GM12878 (cell line): ENCODE data around the gene ANTKMT. TPM values are rescaled to one million over a fixed set of nuclear protein-coding genes. Genes with fewer than 3 reads are reported as not detected.

Source experiments
- ATAC-seq: fragments of 200-7000 bp; cut with Tn5 transposase; 3 replicates; pipeline ENCODE4 v1.9.1; 2020; ENCODE audit warnings: mild to moderate bottlenecking, moderate library complexity
- BruUV-seq: library from RNA; stranded (reverse); fragments of 400-500 nt; replicated peaks from 2 replicates; lab custom pipeline; 2021; lab: Mats Ljungman, UMichigan
- CTCF ChIA-PET: fragments of 300-600 bp; sonication (Branson Sonifier 250); formaldehyde crosslinking; extraction: SDS; loops from one replicate; lab custom pipeline; 2021; ENCODE audit warnings: inconsistent platforms; lab: Yijun Ruan, JAX
- POLR2A ChIA-PET: fragments of 350-600 bp; formaldehyde crosslinking; extraction: SDS; loops from one replicate; lab custom pipeline; 2021; ENCODE audit warnings: inconsistent platforms; lab: Charles Lee
- RAD21 ChIA-PET: fragments of 300-600 bp; sonication (Branson Sonifier 250); formaldehyde crosslinking; loops from one replicate; lab custom pipeline; 2023; ENCODE audit warnings: antibody characterized with exemption; ENCODE audit not compliant: unreplicated experiment; lab: Charles Lee
- SMC1A ChIA-PET: fragments of 300-600 bp; sonication (Branson Sonifier 250); formaldehyde crosslinking; loops from one replicate; lab custom pipeline; 2023; ENCODE audit not compliant: unreplicated experiment, uncharacterized antibody; lab: Charles Lee
- DNase-seq: peaks from one replicate; pipeline ENCODE4 v3.0.0-alpha.2; 2011; ENCODE audit warnings: low read depth, low spot score
- FAIRE-seq: peaks from 3 replicates; lab custom pipeline; 2011; peaks lifted over from hg19 to GRCh38; lab: Jason Lieb, UNC
- H2AFZ ChIP-seq: 2 replicates; pipeline ENCODE4 v1.6.0; 2011; ENCODE audit warnings: low read depth, low read length, control low read depth; ENCODE audit not compliant: control insufficient read depth
- H3K27ac ChIP-seq: 2 replicates; pipeline ENCODE4 v1.5.1; 2011; ENCODE audit warnings: control low read depth; ENCODE audit not compliant: control insufficient read depth, insufficient read depth
- H3K27me3 ChIP-seq, 2 experiments: replicated peaks in 1 of 2; 2 replicates each; pipeline versions ENCODE4 v1.6.0 to v1.6.1; 2011; ENCODE audit warnings: low read length in 1 of 2; ENCODE audit not compliant: control insufficient read depth in 2 of 2, insufficient read depth in 2 of 2
- H3K36me3 ChIP-seq, 2 experiments: 2 replicates each; pipeline ENCODE4 v1.5.1; 2011; ENCODE audit warnings: low read length in 1 of 2; ENCODE audit not compliant: control insufficient read depth in 2 of 2, insufficient read depth in 2 of 2
- H3K4me1 ChIP-seq: 2 replicates; pipeline ENCODE4 v1.6.1; 2011; ENCODE audit warnings: mild to moderate bottlenecking, low read length, moderate library complexity, mixed read lengths; ENCODE audit not compliant: control insufficient read depth, insufficient read depth
- H3K4me2 ChIP-seq: 2 replicates; pipeline ENCODE4 v1.6.0; 2011; ENCODE audit warnings: control low read depth; ENCODE audit not compliant: control insufficient read depth, insufficient read depth
- H3K4me3 ChIP-seq: fragments of 200-600 bp; sonication (generic); 2 replicates; pipeline ENCODE4 v1.5.1; 2016
- H3K79me2 ChIP-seq: 2 replicates; pipeline ENCODE4 v1.6.0; 2011; ENCODE audit warnings: low read length; ENCODE audit not compliant: control insufficient read depth, insufficient read depth
- H3K9ac ChIP-seq: 2 replicates; pipeline ENCODE4 v1.8.0; 2011; ENCODE audit warnings: low read length, control low read depth, mixed read lengths; ENCODE audit not compliant: control insufficient read depth, insufficient read depth
- H3K9me3 ChIP-seq: replicated peaks from 3 replicates; pipeline ENCODE4 v1.5.1; 2011; ENCODE audit warnings: mild to moderate bottlenecking, low read length; ENCODE audit not compliant: control insufficient read depth, insufficient read depth
- H4K20me1 ChIP-seq: 2 replicates; pipeline ENCODE4 v1.6.0; 2011; ENCODE audit not compliant: control insufficient read depth, insufficient read depth
- ATF7 ChIP-seq: fragments of 450-650 bp; IDR thresholded peaks from 2 replicates; pipeline ENCODE4 v1.6.1; 2016; ENCODE audit warnings: low read depth, mild to moderate bottlenecking
- BHLHE40 ChIP-seq, 2 experiments: fragments of 450-650 bp in 1 of 2; IDR thresholded peaks; 2 replicates each; pipeline ENCODE4 v1.6.1; 2011 to 2017; ENCODE audit warnings: low read depth in 2 of 2, borderline replicate concordance in 1 of 2, improper control_type of control experiment in 1 of 2, low read length in 1 of 2, mild to moderate bottlenecking in 1 of 2
- FOXM1 ChIP-seq: IDR thresholded peaks from 2 replicates; pipeline ENCODE4 v1.6.1; 2012; ENCODE audit warnings: low read depth, mild to moderate bottlenecking, inconsistent platforms, low read length, moderate library complexity
- NFYA ChIP-seq: IDR thresholded peaks from 2 replicates; pipeline ENCODE4 v1.6.1; 2011; ENCODE audit warnings: low read depth, mild to moderate bottlenecking, low read length, improper control_type of control experiment, borderline replicate concordance
- NR2C1 ChIP-seq: fragments of 450-650 bp; IDR thresholded peaks from 2 replicates; pipeline ENCODE4 v1.6.1; 2017; ENCODE audit warnings: antibody characterized with exemption, mild to moderate bottlenecking, moderate library complexity
- NR2C2 ChIP-seq: IDR thresholded peaks from 2 replicates; pipeline ENCODE4 v1.6.1; 2011; ENCODE audit warnings: borderline replicate concordance, low read depth; ENCODE audit not compliant: control insufficient read depth, insufficient read length
- PAX5 ChIP-seq: IDR thresholded peaks from 2 replicates; pipeline ENCODE4 v1.6.1; 2011; ENCODE audit warnings: low read depth, low read length, borderline replicate concordance
- STAT1 ChIP-seq: fragments of 450-650 bp; conservative IDR thresholded peaks from 2 replicates; pipeline ENCODE4 v1.6.1; 2014; ENCODE audit warnings: antibody characterized with exemption, mild to moderate bottlenecking
- WGBS: methylation state at CpG from one replicate; pipeline ENCODE4 v1.1.6; 2016; ENCODE audit warnings: low lambda C conversion rate; ENCODE audit not compliant: insufficient replicate concordance, insufficient coverage; ENCODE audit errors: missing lambda C conversion rate; 5-methylcytosine and 5-hydroxymethylcytosine counted together
- in situ Hi-C: fragments of 300-500 bp; cut with MboI; formaldehyde crosslinking; loops from 9 replicates; pipeline ENCODE4 v1.14.3; 2018; ENCODE audit warnings: mixed read lengths
- intact Hi-C: fragments of 100-400 bp; cut with micrococcal nuclease; formaldehyde crosslinking; loops from one replicate; pipeline ENCODE4 v1.14.2; 2022; ENCODE audit not compliant: unreplicated experiment
- polyA plus RNA-seq, 11 experiments: library from polyadenylated mRNA; depleted of rRNA in 4 of 11; unstranded in 6 of 11; stranded (reverse) in 5 of 11; fragments of >200 nt; fragmentation: Nextera tagmentation in 4 of 11; fragmentation: Illumina TruSeq in 1 of 11; extraction: Ambion mirVana in 4 of 11; extraction: Trizol in 1 of 11; gene quantifications; 1 replicate in 1 of 11; 2 replicates in 10 of 11; pipeline versions ENCODE4 v1.2.1 to v1.2.3, GENCODE V29; 2011 to 2016; ENCODE audit warnings: inconsistent platforms in 2 of 11, missing spikeins in 2 of 11, low read depth in 1 of 11
- total RNA-seq, 4 experiments: library from RNA; depleted of rRNA in 3 of 4; stranded (reverse); fragments of >200 nt in 3 of 4; fragmentation: Illumina TruSeq in 1 of 4; extraction: Trizol in 1 of 4; gene quantifications; 2 replicates each; pipeline versions ENCODE4 v1.2.1 to v1.2.3, GENCODE V29; 2013 to 2021
- TF ChIP-seq, protein P1 (sequence below): fragments of 150-350 bp; IDR thresholded peaks from 2 replicates; pipeline ENCODE4 v1.6.1; 2016; ENCODE audit warnings: low read depth, low read length
- TF ChIP-seq, protein P2 (sequence below): IDR thresholded peaks from 2 replicates; pipeline ENCODE4 v1.6.1; 2012; ENCODE audit warnings: mild to moderate bottlenecking, low read depth, low read length
- TF ChIP-seq, protein P3 (sequence below): IDR thresholded peaks from 2 replicates; pipeline ENCODE4 v1.6.1; 2011; ENCODE audit warnings: low read depth, low read length, improper control_type of control experiment, borderline replicate concordance
- TF ChIP-seq, protein P4 (sequence below): IDR thresholded peaks from 2 replicates; pipeline ENCODE4 v1.6.1; 2012; ENCODE audit warnings: low read depth, low read length, improper control_type of control experiment

ANTKMT gene
- total and polyA plus RNA-seq, 10 of the 15 experiments (the other 5 are each of a cell fraction or from before 2014, with no cell fraction given): 0.58 to 60.5 (median 25.8) TPM

DNA sequence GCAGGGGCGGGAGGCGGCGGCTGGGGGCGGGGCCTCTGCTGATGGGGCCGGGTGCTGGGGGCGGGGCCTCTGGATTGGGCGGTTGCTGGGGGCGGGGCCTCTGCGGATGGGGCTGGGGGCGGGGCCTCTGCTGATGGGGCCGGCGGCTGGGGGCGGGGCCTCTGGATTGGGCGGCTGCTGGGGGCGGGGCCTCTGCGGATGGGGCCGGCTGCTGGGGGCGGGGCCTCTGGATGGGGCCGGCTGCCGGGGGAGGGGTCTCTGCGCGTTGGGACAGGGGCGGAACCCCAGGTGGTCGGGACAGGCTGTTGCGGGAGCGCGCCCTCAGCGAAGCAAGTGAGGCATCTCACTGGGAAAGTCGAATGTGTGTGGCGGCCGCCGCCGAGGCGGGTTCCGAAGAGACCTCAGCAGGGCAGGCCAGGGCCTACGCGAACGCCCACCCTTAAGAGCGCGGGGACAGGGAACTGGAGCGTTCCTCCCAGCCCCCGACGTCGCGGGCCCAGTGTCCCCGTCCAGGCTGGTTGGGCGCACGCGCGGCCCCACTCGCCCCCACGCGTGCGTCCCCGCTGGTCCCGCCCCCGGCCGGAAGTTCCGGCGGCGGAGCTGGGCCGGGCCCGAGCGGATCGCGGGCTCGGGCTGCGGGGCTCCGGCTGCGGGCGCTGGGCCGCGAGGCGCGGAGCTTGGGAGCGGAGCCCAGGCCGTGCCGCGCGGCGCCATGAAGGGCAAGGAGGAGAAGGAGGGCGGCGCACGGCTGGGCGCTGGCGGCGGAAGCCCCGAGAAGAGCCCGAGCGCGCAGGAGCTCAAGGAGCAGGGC is 40.9 kb upstream of the ANTKMT start, which contains the start of gene STUB1:
TSS of gene STUB1 (plus strand) at position 597 of the 811 bp plus-strand sequence. CDS start at position 713, 116 bp downstream.
- RAD21 ChIA-PET: interaction anchor here (0.9 kb wide), 2 partner anchors 14 to 41 kb away, joined by 3 read pairs; partner anchors contain the start of gene ANTKMT
- BruUV-seq: no TSS peak
- TF ChIP-seq, protein P1, sequence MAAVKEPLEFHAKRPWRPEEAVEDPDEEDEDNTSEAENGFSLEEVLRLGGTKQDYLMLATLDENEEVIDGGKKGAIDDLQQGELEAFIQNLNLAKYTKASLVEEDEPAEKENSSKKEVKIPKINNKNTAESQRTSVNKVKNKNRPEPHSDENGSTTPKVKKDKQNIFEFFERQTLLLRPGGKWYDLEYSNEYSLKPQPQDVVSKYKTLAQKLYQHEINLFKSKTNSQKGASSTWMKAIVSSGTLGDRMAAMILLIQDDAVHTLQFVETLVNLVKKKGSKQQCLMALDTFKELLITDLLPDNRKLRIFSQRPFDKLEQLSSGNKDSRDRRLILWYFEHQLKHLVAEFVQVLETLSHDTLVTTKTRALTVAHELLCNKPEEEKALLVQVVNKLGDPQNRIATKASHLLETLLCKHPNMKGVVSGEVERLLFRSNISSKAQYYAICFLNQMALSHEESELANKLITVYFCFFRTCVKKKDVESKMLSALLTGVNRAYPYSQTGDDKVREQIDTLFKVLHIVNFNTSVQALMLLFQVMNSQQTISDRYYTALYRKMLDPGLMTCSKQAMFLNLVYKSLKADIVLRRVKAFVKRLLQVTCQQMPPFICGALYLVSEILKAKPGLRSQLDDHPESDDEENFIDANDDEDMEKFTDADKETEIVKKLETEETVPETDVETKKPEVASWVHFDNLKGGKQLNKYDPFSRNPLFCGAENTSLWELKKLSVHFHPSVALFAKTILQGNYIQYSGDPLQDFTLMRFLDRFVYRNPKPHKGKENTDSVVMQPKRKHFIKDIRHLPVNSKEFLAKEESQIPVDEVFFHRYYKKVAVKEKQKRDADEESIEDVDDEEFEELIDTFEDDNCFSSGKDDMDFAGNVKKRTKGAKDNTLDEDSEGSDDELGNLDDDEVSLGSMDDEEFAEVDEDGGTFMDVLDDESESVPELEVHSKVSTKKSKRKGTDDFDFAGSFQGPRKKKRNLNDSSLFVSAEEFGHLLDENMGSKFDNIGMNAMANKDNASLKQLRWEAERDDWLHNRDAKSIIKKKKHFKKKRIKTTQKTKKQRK: no peak
- TF ChIP-seq, protein P2, sequence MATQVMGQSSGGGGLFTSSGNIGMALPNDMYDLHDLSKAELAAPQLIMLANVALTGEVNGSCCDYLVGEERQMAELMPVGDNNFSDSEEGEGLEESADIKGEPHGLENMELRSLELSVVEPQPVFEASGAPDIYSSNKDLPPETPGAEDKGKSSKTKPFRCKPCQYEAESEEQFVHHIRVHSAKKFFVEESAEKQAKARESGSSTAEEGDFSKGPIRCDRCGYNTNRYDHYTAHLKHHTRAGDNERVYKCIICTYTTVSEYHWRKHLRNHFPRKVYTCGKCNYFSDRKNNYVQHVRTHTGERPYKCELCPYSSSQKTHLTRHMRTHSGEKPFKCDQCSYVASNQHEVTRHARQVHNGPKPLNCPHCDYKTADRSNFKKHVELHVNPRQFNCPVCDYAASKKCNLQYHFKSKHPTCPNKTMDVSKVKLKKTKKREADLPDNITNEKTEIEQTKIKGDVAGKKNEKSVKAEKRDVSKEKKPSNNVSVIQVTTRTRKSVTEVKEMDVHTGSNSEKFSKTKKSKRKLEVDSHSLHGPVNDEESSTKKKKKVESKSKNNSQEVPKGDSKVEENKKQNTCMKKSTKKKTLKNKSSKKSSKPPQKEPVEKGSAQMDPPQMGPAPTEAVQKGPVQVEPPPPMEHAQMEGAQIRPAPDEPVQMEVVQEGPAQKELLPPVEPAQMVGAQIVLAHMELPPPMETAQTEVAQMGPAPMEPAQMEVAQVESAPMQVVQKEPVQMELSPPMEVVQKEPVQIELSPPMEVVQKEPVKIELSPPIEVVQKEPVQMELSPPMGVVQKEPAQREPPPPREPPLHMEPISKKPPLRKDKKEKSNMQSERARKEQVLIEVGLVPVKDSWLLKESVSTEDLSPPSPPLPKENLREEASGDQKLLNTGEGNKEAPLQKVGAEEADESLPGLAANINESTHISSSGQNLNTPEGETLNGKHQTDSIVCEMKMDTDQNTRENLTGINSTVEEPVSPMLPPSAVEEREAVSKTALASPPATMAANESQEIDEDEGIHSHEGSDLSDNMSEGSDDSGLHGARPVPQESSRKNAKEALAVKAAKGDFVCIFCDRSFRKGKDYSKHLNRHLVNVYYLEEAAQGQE: no peak
- TF ChIP-seq BHLHE40 (IDR thresholded peaks at IDR 0.05; ENCODE audit: borderline replicate concordance in 1 of 2, low read depth in 2 of 2, low read length in 1 of 2) (peak; percentile 75 to 91; a peak in 3 of 4 replicates), STAT1 (no peak), ATF7 (no peak), PAX5 (no peak), NR2C2 (no peak), NFYA (no peak), NR2C1 (peak; percentile 20; the same call in 1 of the 2 replicates), FOXM1 (no peak)
- TF ChIP-seq, protein P3, sequence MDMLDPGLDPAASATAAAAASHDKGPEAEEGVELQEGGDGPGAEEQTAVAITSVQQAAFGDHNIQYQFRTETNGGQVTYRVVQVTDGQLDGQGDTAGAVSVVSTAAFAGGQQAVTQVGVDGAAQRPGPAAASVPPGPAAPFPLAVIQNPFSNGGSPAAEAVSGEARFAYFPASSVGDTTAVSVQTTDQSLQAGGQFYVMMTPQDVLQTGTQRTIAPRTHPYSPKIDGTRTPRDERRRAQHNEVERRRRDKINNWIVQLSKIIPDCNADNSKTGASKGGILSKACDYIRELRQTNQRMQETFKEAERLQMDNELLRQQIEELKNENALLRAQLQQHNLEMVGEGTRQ: no peak
- TF ChIP-seq, protein P4, sequence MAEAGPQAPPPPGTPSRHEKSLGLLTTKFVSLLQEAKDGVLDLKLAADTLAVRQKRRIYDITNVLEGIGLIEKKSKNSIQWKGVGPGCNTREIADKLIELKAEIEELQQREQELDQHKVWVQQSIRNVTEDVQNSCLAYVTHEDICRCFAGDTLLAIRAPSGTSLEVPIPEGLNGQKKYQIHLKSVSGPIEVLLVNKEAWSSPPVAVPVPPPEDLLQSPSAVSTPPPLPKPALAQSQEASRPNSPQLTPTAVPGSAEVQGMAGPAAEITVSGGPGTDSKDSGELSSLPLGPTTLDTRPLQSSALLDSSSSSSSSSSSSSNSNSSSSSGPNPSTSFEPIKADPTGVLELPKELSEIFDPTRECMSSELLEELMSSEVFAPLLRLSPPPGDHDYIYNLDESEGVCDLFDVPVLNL: no peak

More for the DNA sequence above, 40.9 kb upstream of the ANTKMT start, which contains the start of gene STUB1:
- Histone ChIP-seq H3K4me1 (peaks cover 15% of the 10 kb centered on the region), H2AFZ (peak within 1 kb of the TSS; percentile 89), H3K4me3 (peak within 1 kb of the TSS; percentile 77), H3K27ac (peak within 1 kb of the TSS; percentile 53), H3K9me3 (no peaks in the 10 kb centered on the region), H4K20me1 (peaks cover 6% of the 10 kb centered on the region; the same call in 1 of the 2 replicates), H3K79me2 (peaks cover 24% of the 10 kb centered on the region), H3K4me2 (peak within 1 kb of the TSS; percentile 98), H3K9ac (peak within 1 kb of the TSS; percentile 88), H3K36me3 (peaks cover 6 to 7% of the 10 kb centered on the region in 2 experiments; a peak in 2 of 4 replicates), H3K27me3 (no peaks in the 10 kb centered on the region)
- DNase-seq (no peak), FAIRE-seq (peak; percentile 57), ATAC-seq (peak; percentile 74)
- CTCF ChIA-PET: interaction anchor here (1.0 to 1.5 kb wide), 2 partner anchors 10 to 13 kb away, joined by 3 to 4 read pairs; partner anchors contain the start of genes RHOT2 and WDR24
- intact Hi-C loops: loop anchor here (5.0 kb wide), 1 partner anchor 43 kb away; the partner anchor contains the start of gene METTL26
- SMC1A ChIA-PET: no interaction called here
- POLR2A ChIA-PET: interaction anchor here (1.0 to 2.0 kb wide), 6 partner anchors 10 to 43 kb away, joined by 3 to 13 read pairs (median 4); partner anchors contain the start of genes RHOT2 and WDR24
- WGBS: 4% methylated on average over 31 of the region's 91 CpGs
- in situ Hi-C loops: no loop called here
